Myocyte (in vitro differentiated cells): ENCODE measurements around the gene BABAM2. TPM values are rescaled to one million over a fixed set of nuclear protein-coding genes. Genes with fewer than 3 reads are reported as not detected.
"Not testable (repeated sequence)": the region's sequence is repeated elsewhere in the genome, so short reads cannot be mapped to it uniquely, and the experiment has no call there.

Source experiments
- DNase-seq: peaks from one replicate; pipeline ENCODE4 v3.0.0-alpha.2; 2012; ENCODE audit warnings: low read depth
- total RNA-seq: library from RNA; depleted of rRNA; stranded (reverse); fragments of >200 nt; gene quantifications from 2 replicates; pipeline ENCODE4 v1.2.3, GENCODE V29; 2014

BABAM2 gene
- total RNA-seq, 1 donor from 2014 or later = 34.6 TPM

DNA sequence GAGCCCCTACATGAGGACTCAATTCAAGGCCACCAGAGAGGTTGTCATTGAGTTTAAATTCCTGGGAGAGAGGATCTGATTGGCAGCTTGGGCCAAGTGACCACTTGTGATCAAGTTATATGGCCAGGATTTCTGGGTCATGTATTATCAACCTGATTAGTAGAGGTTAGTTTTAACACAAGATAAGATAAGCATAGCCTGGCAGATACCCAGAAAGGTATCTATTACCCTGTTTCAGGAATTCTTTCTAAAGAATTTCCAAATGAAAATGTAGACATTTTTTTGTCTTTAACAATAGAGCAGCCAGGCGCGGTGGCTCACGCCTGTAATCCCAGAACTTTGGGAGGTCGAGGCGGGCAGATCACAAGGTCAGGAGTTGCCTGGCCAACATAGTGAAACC is 50.5 kb downstream of the BABAM2 start:
- DNase-seq = no peak

DNA sequence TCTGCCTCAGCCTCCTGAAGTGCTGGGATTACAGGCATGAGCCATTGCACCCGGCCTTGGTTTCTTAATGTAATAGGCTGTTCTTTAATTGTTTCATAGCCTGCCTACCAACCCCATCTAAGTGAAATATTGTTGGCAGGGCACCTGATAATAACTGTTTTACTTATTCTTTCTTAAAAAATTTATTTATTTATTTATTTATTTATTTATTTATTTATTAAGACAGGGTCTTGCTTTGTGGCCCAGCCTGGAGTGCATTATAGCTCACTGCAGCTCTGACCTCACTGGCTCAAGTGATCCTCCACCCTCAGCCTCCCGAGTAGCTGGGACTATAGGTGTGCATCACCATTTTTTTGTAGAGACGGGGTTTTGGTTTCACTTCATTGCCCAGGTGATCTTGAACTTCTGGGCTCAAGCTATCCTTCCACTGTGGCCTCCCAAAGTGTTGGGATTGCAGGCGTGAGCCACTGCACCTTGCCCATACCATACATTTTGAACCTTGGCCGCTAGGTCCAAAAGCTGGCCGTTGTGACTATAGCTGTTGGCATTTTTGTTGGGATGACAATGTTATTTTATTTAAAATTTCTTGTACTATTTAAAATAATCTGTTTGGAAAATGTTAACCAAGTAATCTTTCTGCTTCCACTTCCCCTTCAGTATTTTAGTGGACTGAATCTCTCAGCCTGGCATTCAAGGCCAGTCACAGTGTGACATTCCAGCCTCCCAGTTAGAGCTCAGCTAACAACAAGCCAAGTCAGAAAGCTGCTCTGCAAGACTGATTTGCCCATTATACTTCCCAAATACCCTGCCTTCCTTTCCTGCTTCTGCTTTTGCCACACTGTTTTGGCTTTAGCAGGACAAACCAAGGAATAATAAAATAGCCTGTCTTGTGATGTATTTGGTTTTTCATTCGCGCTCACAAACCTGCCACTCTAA is 52.4 kb downstream of the BABAM2 start:
- no peak for DNase-seq

DNA sequence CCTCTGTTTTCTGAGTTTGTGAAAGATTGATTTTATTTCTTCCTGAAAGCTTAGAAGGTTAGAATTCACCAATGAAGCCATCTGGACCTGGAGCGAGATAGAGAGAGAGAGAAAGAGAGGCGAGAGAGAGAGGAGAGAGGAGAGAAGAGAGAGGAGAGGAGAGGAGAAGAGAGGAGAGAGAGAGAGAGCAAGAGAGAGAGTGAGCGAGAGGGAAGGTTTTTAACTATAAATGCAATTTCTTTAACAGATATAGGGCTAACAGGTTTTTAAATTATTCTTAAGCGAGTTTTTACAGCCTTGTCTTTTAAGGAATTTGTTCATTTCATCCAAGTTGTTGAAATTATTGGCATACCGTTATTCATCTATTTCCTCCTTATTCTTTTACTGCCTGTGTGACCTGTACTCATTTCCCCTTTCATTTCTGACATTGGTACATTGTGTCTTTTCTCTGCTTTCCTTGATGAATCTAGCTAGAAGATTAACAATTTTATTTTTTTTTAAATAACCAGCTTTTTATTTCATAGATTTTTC is 56.1 kb downstream of the BABAM2 start:
- no peak for DNase-seq

DNA sequence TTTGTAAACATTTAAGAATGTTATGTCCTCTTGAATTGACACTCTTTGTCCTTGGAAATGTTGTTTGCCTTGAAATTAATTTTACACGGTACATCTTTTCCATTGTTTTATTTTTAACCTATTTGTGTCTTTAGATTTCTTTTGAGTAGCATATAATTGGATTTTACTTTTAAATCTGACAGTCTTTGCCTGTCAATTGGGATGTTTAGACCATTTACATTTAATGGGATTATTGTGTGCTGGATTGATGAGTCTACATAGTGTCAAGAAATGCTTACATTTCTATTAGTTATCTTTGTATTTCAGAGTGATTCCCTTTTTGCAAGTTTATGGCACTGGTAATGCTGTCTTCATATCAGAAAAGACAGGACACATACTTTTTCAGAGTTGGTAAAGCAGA is 61.5 kb downstream of the BABAM2 start:
- DNase-seq = no peak

DNA sequence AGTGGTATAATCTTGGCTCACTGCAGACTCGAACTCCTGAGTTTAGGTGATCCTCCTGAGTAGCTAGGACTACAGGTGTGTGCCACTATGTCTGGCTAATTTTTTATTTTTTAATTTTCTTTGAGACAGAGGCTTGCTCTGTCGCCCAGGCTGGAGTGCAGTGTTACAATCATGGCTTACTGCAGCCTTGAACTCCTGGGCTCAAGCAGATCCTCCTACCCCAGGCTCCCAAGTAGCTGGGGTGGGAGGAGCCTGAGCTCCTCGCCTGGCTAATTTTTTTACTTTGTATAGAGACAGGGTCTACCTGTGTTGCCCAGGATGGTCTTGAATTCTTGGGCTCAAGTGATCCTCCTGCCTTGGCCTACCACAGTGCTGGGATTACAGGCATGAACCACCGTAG is 62.5 kb downstream of the BABAM2 start:
- DNase-seq = no peak

DNA sequence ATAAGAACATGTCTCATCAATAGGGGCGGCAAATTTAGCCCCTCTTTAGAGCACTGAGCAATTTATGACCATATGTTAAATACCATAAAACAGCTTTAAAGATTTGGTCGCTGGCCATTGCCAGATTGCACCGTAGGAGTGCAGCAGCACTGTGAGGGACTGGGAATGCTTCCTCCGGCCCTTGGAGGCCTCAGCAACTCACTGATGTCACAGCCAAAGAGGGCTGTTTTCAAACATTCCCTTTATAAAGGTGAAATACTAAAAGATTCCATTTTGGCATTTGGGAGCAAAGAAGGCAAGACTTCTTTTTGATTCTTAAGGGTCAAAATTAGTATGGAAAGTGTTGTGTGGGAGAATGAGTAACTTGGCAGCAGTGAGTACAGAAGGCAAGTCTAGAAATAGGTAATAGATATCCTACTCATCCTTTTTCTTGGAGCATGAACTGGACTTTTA is 63.7 kb downstream of the BABAM2 start:
- DNase-seq = no peak

DNA sequence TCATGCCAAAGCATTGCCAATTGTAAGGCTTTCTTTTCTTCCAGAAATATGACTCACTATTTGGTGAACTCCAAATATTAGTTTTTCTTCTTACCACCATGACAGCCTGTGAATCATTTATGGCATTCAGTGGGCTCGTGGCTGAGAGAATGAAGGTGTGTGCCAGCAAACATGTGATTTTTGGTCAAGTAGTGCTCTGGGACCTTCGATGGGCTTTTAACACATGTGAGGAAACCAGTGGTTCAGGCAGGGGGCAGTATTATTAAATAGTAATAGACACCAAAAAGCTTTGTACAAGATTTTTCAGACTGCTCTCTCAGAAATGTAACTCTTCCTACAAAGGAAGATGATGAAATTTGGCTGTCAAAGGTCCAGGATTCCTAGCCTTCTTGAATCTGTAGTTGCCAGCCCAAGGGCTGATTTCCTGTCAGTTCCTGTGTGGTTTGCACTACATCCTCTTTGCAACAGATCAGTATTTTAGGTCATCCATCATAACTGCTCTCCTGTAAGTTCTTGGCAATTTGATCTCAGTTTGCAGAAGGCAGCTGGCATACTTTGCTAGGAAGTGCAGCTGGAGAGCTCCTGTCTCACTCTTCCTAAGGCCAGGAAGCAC is 64.3 kb downstream of the BABAM2 start:
- peak; percentile 88 for DNase-seq

DNA sequence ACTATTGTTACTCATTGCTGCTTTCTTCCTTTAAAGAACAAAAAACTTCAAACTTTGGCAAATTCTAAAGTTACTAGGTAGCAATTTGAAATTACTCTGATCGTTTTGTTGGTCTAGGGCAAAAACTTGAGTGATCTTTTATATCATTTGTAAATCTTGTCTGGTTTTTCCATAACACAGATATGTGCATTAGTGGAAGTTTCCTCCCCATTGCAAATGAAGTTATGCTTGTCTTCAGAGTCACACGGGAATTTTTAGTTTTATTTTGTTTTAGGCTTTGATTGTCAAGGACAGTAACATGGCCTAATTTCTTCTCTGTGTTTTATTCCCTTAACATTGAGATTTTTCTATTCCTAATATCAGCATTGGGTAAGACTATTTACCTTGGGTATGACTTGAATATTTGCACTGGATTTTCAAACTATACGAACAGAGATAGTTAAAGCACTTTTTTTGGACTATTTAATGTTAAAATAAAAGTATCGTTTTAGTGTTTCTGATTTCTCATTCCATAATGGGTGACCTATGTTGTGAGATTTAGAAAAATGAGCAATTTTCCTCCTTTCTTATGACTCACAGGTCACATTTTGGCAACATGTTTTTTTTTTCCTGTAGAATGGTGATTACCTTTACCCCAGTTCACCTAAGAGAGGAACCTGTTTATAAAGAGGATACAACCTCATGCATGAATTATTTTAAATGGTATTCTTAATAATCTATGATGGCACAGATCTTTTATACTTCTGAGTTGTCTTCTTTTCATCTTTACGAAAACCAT is 65.0 kb downstream of the BABAM2 start:
- DNase-seq = no peak

DNA sequence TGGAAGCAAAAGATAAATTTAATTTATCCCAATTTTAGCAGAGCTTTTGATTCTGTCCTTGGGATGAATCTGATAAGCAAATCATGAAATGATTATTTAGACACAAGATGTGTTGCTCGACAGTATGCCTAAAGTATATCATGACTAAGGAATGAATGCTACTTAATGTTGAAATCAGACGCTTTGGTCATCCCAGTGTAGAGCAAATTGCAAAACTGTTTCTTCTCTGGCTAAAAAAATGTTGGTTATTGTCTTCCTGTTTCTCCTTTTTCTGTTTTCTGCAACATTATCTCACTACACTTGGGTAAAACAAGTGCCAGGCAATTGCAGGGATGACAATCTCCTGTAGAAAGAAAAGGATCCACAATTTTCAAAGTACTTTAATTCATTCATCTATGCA is 66.4 kb downstream of the BABAM2 start:
- peak; percentile 24 for DNase-seq

DNA sequence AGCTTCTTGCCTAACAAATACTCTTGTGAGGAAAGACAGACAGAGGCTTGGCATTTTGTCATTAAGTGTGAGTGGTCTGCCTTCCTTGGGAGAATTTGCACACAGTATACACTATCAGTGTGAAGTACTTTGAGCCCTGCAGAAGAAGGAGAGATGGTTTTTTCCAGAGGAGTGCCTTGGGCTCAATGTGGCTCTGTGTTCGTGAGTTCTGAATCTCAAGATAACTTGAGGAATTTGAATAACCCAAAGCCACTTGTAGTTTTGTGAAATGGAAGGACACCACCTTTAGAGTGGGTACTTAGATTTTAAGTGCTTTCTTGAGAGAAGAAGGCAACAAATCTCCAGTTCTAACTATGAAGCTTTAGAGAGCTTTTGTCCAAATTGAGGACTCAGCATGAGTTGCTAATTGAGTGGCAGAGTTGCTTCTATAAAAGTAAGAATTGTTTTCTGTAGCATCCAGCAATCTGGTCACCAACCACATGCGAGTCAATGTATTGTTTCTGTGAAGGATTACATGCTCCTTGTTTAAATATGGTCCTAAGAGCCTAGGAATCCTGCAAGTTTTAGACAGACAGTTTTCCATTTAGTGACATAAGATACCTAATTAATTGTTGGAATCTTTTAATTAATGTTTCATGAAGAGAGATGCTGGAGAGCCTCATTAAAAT is 68.3 kb downstream of the BABAM2 start:
- DNase-seq = peak; percentile 15

DNA sequence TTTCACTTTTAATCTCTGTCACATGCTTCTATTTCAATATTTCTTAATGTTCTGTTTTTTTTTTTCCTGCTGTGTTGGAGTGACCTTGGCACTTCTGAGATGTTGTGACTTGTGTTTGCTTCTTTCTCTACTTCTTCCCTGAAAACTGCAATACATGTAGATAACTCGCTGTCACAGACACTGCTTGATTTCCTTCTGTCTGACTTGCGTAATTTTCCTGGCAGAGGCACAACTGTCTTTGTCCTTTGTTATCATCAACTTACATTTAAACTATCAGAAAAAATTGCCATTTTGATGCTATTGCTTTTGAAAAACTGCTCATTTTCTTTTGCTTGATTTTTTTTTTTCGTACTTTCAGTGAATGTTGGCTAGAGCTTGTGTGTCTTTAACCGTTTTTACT is 69.0 kb downstream of the BABAM2 start:
- peak; percentile 66 for DNase-seq

DNA sequence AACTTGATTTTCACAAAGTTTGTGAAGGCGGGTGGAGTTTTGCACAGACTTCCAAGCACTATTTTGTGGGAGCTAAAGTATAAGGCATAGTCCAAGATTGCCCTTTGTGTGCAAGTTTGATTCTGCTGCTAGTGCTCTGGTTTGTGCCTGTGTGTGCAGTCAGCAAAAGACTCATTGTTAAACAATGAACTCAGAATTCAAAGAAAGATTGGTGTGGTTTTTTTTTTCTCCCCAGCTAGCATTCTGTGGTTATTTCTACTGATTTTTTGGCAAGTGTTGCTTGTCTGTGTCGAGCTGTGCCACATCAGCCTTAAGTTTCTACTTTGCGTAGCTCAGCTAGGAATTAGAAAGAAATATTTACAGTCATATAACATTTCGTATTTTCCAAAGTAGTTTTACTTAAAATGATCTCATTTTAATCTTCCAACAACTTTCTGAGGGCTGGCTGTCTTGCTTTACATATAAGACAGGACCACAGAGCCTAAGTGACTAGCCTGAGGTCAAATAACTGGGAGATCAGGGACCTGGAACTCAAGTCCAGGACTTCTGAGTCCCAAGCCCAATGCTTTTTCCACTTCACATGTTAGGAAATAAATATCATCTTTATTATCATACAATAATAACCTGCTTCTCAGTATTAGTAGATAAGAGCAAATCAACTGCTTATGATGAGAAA is 69.8 kb downstream of the BABAM2 start:
- DNase-seq = peak; percentile 87

DNA sequence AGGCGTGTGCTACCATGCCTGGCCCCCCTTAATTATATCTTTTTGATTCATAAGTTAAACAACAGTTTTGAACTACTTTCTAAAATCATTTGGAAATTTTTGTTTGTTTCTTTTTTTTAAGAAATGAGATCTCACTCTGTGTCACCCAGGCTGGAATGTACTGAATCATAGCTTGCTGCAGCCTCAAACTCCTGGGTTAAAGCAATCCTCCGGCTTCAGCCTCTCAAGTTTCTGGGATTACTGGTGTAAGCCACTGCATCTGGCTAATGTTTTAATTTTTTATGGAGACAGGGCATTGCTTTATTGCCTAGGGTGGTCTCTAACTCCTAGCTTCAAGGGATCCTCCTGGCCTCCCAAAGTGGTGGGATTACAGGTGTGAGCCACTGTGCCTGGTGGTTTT is 71.5 kb downstream of the BABAM2 start:
- DNase-seq = peak; percentile 46

DNA sequence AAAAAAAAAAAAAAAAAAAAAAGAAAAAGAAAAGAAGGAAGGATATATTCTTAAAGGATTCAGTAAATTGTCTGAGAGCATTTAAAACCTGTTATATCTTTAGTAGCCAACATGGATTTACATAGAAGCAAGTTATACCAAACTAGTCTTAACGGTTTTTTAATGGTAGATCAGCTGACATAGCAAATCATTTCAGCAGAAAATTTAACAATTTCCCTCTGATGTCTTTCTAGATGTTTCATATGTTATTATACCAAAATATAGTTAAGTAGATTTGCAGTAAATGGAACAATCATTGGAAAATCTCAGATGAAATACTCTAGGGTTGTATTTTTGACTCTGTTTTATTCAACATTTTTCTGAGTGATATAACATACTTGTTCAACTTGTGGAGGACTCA is 72.9 kb downstream of the BABAM2 start:
- no peak for DNase-seq

DNA sequence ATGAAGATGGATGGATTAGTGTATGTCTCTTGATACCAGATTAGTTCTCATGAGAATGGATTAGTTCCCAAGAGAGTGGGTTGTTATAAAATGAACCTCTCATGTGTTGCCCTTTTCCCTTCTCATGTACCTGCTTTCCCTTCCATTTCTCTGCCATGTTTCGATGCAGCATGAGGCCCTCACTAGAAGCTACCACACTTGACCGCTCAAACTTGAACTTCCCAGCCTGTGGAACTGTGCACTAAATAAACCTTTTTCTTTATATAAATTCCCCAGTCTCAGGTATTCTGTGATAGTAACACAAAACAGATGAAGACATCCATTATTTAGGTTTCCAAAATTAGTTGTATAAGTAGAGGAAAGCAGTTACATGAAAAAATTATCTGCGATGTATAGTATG is 73.5 kb downstream of the BABAM2 start:
- no peak for DNase-seq

DNA sequence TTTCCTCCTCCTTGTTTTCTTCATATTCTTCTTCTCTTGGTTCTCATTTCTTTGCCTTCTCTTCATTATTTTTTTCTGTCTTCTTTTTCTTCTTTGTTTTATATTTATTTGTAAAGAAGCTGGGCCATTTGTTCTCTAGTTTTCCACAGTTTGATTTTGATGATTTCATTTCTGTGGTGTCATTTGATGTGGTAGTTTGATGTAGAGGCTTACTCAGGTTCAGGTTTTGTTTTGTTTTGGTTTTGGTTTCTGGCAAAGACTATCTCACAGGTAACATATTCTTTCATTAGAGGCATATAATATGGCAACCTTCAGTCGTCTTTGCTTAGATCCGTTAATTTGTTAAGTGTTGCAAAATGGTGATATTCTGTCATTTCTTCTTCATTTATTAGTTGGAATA is 75.3 kb downstream of the BABAM2 start:
- no peak for DNase-seq

DNA sequence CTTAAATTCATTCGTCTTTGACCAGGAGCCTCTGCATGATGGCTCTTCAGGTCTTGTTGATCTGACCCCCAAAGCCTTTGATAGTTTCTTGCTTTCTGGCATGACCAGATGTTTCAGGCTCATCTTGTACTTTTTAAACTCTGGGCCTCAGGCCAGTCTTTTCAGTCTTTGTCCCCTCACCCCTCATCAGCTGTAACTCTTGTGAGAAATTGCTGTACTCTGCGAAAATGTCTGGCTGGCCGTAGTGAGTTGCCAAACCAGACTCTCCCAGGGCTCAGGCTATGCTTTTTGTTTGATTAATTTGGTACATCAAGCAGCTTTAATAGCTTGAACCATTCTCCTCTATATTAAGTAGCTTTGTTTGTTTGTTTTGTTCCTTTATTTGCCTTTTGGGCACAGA is 75.9 kb downstream of the BABAM2 start:
- DNase-seq = peak; percentile 68

DNA sequence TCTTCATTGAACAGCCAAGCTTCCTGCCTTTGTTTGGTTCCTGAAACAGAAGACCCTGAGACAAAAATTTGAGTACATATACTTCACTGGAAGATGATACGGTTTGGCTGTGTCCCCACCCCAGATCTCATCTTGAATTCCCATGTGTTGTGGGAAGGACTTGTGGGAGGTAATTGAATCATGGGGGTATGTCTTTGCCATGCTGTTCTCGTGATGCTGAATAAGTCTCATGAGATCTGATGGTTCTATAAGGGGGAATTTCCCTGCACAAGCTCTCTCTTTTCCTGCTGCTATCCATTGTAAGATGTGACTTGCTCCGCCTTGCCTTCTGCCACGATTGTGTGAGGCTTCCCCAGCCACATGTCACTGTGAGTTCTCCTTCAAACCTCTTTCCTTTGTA is 76.5 kb downstream of the BABAM2 start:
- peak; percentile 43 for DNase-seq

DNA sequence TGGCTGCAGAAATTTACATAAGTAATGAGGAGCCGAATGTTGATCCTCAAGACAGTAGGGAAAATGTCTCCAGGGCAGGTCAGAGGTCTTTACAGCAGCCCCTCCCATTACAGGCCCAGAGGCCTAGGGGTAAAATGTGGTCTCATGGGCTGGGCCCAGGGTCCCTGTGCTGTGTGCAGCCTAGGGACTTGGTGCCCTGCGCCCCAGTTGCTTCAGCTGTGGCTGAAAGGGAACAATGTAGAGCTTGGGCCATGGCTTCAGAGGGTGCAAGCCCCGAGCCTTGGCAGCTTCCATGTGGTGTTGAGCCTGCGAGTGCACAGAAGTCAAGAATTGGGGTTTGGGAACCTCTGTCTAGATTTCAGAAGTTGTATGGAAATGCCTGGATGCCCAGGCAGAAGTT is 77.5 kb downstream of the BABAM2 start:
- not testable (repeated sequence) for DNase-seq

DNA sequence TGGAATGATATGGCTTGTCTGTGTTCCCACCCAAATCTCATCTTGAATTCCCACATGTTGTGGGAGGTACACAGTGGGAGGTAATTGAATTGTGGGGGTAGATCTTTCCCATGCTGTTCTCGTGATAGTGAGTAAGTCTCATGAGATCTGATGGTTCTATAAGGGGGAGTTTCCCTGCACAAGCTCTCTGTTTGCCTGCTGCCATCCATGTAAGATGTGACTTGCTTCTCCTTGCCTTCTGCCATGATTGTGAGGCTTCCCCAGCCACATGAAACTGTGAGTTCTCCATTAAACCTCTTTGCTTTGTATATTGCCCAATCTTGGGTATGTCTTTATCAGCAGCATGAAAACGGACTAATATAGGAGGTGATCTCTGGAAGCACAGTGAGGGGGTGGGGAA is 78.4 kb downstream of the BABAM2 start:
- not testable (repeated sequence) for DNase-seq

DNA sequence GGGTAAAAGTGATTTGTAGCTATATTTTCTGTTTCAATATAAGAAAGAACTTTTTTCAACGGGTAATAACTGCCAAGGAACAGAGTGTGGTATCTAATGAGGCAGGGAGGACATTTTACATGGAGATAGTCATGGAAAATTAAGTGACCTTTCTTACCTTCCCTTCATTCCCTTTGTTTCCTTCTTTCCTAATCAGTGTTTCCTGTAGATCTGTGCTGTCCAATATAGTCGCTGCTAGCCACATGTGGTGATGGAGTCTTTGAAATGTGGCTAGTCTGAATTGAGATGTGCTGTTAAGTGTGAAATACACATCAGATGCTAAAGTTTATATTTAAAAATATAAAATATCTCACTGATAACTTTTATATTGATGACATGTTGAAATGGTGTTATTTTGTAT is 81.8 kb downstream of the BABAM2 start:
- no peak for DNase-seq
